Activated CD8-positive, alpha-beta memory T cell treated with anti-CD3 and anti-CD28 coated beads, Interleukin-2, amount 50 U/mL, for 48 hours (primary cell): Measurements from ENCODE around the gene NBEA.

Experiments used
- DNase-seq: peaks from one replicate; pipeline ENCODE4 v3.0.0-alpha.2; 2020

NBEA gene

GRCh38 chr13:35191883-35192282 is 249.8 kb downstream of the NBEA start:
- no peak for DNase-seq

- no peak for DNase-seq
Observed at GRCh38 chr13:35198613-35199200, 256.6 kb downstream of the NBEA start.

- DNase-seq = no peak
Observed at GRCh38 chr13:35208587-35208986, 266.5 kb downstream of the NBEA start.

- DNase-seq = no peak
Observed at GRCh38 chr13:35210261-35210660, 268.2 kb downstream of the NBEA start.

GRCh38 chr13:35211949-35212348 is 269.9 kb downstream of the NBEA start:
- DNase-seq = no peak

GRCh38 chr13:35213911-35214310 is 271.8 kb downstream of the NBEA start:
- DNase-seq = no peak

GRCh38 chr13:35216131-35216530 is 274.1 kb downstream of the NBEA start:
- no peak for DNase-seq

GRCh38 chr13:35219021-35219420 is 277.0 kb downstream of the NBEA start:
- no peak for DNase-seq

GRCh38 chr13:35225159-35225558 is 283.1 kb downstream of the NBEA start:
- DNase-seq = no peak

GRCh38 chr13:35225582-35225981 is 283.5 kb downstream of the NBEA start:
- no peak for DNase-seq

- no peak for DNase-seq
Observed at GRCh38 chr13:35228536-35228935, 286.5 kb downstream of the NBEA start.

- DNase-seq = no peak
Observed at GRCh38 chr13:35231426-35231825, 289.4 kb downstream of the NBEA start.

GRCh38 chr13:35238274-35238673 is 296.2 kb downstream of the NBEA start:
- no peak for DNase-seq

GRCh38 chr13:35252536-35253205 is 310.6 kb downstream of the NBEA start:
- DNase-seq = no peak

GRCh38 chr13:35255241-35255640 is 313.2 kb downstream of the NBEA start:
- DNase-seq = no peak

GRCh38 chr13:35256459-35257148 is 314.5 kb downstream of the NBEA start:
- DNase-seq = no peak

- no peak for DNase-seq
Observed at GRCh38 chr13:35260316-35260715, 318.2 kb downstream of the NBEA start.

GRCh38 chr13:35266412-35266811 is 324.3 kb downstream of the NBEA start:
- DNase-seq = no peak

- DNase-seq = no peak
Observed at GRCh38 chr13:35278917-35279316, 336.8 kb downstream of the NBEA start.

GRCh38 chr13:35279500-35279899 is 337.4 kb downstream of the NBEA start:
- DNase-seq = no peak

GRCh38 chr13:35283856-35284255 is 341.8 kb downstream of the NBEA start:
- no peak for DNase-seq

- no peak for DNase-seq
Observed at GRCh38 chr13:35285677-35286076, 343.6 kb downstream of the NBEA start.

GRCh38 chr13:35292329-35292728 is 350.3 kb downstream of the NBEA start:
- DNase-seq = no peak

GRCh38 chr13:35293579-35294226 is 351.6 kb downstream of the NBEA start:
- no peak for DNase-seq
